ENCODE results near the gene SOWAHB.

Gene SOWAHB

DNA sequence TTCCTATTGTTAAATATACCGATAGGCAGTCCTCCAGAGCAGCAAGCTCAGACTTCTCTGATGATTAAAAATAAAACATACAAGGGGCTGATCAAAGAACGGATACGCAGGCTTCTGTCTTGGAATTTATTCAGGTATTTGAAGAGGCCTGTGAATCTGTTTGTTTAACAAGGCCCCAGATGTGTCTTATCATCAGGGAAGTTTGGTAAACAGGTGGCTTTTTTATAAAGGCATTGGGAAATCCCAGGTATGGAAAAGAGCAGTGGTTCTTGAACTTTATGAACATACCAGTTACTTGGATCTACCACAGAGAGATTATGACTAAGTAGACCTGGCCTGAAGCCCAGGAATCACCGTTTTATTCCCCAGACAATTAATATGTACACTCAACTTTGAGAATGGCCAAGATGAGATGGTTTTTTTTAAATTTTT lies 47.9 kb downstream of the SOWAHB start:
- DNase-seq, result peak; percentile 86

All from fibroblast of skin of scalp (primary cell).